ENCODE results near the gene SPATA31C1. TPM values are rescaled to one million over a fixed set of nuclear protein-coding genes. Genes with fewer than 3 reads are reported as not detected.

SPATA31C1 gene
- total and polyA plus RNA-seq, 2 donors (not counting 1 experiment from before 2014, with no cell fraction given), result not detected

GRCh38 chr9:87868635-87869034, 49.1 kb upstream of the SPATA31C1 start:
- Histone ChIP-seq H3K4me2 (replicated peaks; ENCODE audit: low read depth, low read length, poor library complexity, severe bottlenecking) (no peak overlapping the region), H3K9ac (ENCODE audit: low read length) (no peak overlapping the region), H3K4me3 (ENCODE audit: control extremely low read depth in 1 of 5, extremely low read depth in 1 of 5, insufficient read depth in 1 of 5, low read depth in 2 of 5, low read length in 4 of 5) (no peak overlapping the region), H3K27me3 (replicated peaks in 1 of 4; ENCODE audit: control extremely low read depth in 1 of 4, control insufficient read depth in 3 of 4, insufficient read depth in 4 of 4, low read length in 3 of 4) (peaks cover 0 to 2% (median 0%) of the 10 kb centered on the region in 4 experiments), H3K4me1 (ENCODE audit: control insufficient read depth in 2 of 2, insufficient read depth in 2 of 2, low read length in 2 of 2) (no peaks in the 10 kb centered on the region), H4K20me1 (ENCODE audit: control insufficient read depth, insufficient read depth, low read length, poor library complexity, severe bottlenecking) (no peaks in the 10 kb centered on the region), H3K79me2 (ENCODE audit: control insufficient read depth, insufficient read depth, low read length) (no peaks in the 10 kb centered on the region), H3K27ac (ENCODE audit: low read length in 2 of 2) (no peak overlapping the region), H3K9me3 (ENCODE audit: control extremely low read depth in 1 of 3, control insufficient read depth in 2 of 3, insufficient read depth in 1 of 3, low read length in 2 of 3) (peaks cover 0 to 20% (median 0%) of the 10 kb centered on the region in 3 donors), H2AFZ (ENCODE audit: insufficient read depth, low read depth, low read length, poor library complexity, severe bottlenecking) (no peak overlapping the region), H3K36me3 (replicated peaks in 1 of 2; ENCODE audit: control extremely low read depth in 1 of 2, control insufficient read depth in 1 of 2, extremely low read depth in 1 of 2, insufficient read depth in 2 of 2, low read length in 1 of 2) (no peaks in the 10 kb centered on the region)
- Mint-ChIP-seq H3K27ac (no peak overlapping the region), H3K27me3 (no peaks in the 10 kb centered on the region), H3K9me3 (ENCODE audit: insufficient read depth) (no peaks in the 10 kb centered on the region), H3K4me1 (no peaks in the 10 kb centered on the region), H3K4me3 (no peak overlapping the region)
- WGBS (ENCODE audit: insufficient coverage), result 89% methylated on average over 3 of the region's 3 CpGs
- no peak for DNase-seq
- CTCF ChIA-PET, result no interaction called here
- intact Hi-C loops (cut with micrococcal nuclease), result no loop called here
- POLR2A ChIA-PET, result no interaction called here
- no peak for TF ChIP-seq CTCF (IDR thresholded peaks at IDR 0.05)
- no peak for TF ChIP-seq EZH2 (IDR thresholded peaks at IDR 0.05; ENCODE audit: borderline replicate concordance, insufficient read depth, low read depth, low read length, poor library complexity, severe bottlenecking)
- ATAC-seq (ENCODE audit: low read depth), result no peak

GRCh38 chr9:87869082-87869481, 48.7 kb upstream of the SPATA31C1 start:
- TF ChIP-seq CTCF (IDR thresholded peaks at IDR 0.05) (no peak), EZH2 (IDR thresholded peaks at IDR 0.05; ENCODE audit: borderline replicate concordance, insufficient read depth, low read depth, low read length, poor library complexity, severe bottlenecking) (no peak)
- Histone ChIP-seq H3K9me3 (ENCODE audit: control extremely low read depth in 1 of 3, control insufficient read depth in 2 of 3, insufficient read depth in 1 of 3, low read length in 2 of 3) (peaks cover 0 to 20% (median 0%) of the 10 kb centered on the region in 3 donors), H3K79me2 (ENCODE audit: control insufficient read depth, insufficient read depth, low read length) (no peaks in the 10 kb centered on the region), H3K36me3 (replicated peaks in 1 of 2; ENCODE audit: control extremely low read depth in 1 of 2, control insufficient read depth in 1 of 2, extremely low read depth in 1 of 2, insufficient read depth in 2 of 2, low read length in 1 of 2) (no peaks in the 10 kb centered on the region), H3K4me2 (replicated peaks; ENCODE audit: low read depth, low read length, poor library complexity, severe bottlenecking) (no peak overlapping the region), H2AFZ (ENCODE audit: insufficient read depth, low read depth, low read length, poor library complexity, severe bottlenecking) (no peak overlapping the region), H3K9ac (ENCODE audit: low read length) (no peak overlapping the region), H3K27ac (ENCODE audit: low read length in 2 of 2) (no peak overlapping the region), H3K4me1 (ENCODE audit: control insufficient read depth in 2 of 2, insufficient read depth in 2 of 2, low read length in 2 of 2) (no peaks in the 10 kb centered on the region), H3K27me3 (replicated peaks in 1 of 4; ENCODE audit: control extremely low read depth in 1 of 4, control insufficient read depth in 3 of 4, insufficient read depth in 4 of 4, low read length in 3 of 4) (no peaks in the 10 kb centered on the region), H3K4me3 (ENCODE audit: control extremely low read depth in 1 of 5, extremely low read depth in 1 of 5, insufficient read depth in 1 of 5, low read depth in 2 of 5, low read length in 4 of 5) (no peak overlapping the region), H4K20me1 (ENCODE audit: control insufficient read depth, insufficient read depth, low read length, poor library complexity, severe bottlenecking) (no peaks in the 10 kb centered on the region)
- no peaks in the 10 kb centered on the region for H3K4me1 Mint-ChIP-seq
- intact Hi-C loops (cut with micrococcal nuclease), result no loop called here
- no peak overlapping the region for H3K27ac Mint-ChIP-seq
- H3K9me3 Mint-ChIP-seq (ENCODE audit: insufficient read depth), result no peaks in the 10 kb centered on the region
- no peaks in the 10 kb centered on the region for H3K27me3 Mint-ChIP-seq
- WGBS (ENCODE audit: insufficient coverage), result 92% methylated on average over 11 of the region's 11 CpGs
- ChIA-PET CTCF (no interaction called here), POLR2A (no interaction called here)
- ATAC-seq (ENCODE audit: low read depth) (no peak), DNase-seq (no peak)
- no peak overlapping the region for H3K4me3 Mint-ChIP-seq
